ENCODE results near the gene L3HYPDH. TPM values are rescaled to one million over a fixed set of nuclear protein-coding genes. Genes with fewer than 3 reads are reported as not detected.

L3HYPDH gene
- total and polyA plus RNA-seq, 2 of the 13 experiments (the other 11 are each of a cell fraction or from before 2014, with no cell fraction given): 30.5 to 36.6 TPM

GRCh38 chr14:59464486-59465315 is 19.5 kb downstream of the L3HYPDH start (continued):
- TF ChIP-seq SIX1 (CRISPR knock-in tag; IDR thresholded peaks at IDR 0.05; ENCODE audit: borderline replicate concordance): no peak
- TF ChIP-seq ARNTL (CRISPR knock-in tag; IDR thresholded peaks at IDR 0.05): no peak
- TF ChIP-seq CENPT (CRISPR knock-in tag; IDR thresholded peaks at IDR 0.05; ENCODE audit: low read depth): no peak
- TF ChIP-seq ZNF777 (CRISPR knock-in tag; IDR thresholded peaks at IDR 0.05): no peak
- no peak for TF ChIP-seq ZNF550 (CRISPR knock-in tag; IDR thresholded peaks at IDR 0.05; ENCODE audit: borderline replicate concordance)
- TF ChIP-seq, protein P1, sequence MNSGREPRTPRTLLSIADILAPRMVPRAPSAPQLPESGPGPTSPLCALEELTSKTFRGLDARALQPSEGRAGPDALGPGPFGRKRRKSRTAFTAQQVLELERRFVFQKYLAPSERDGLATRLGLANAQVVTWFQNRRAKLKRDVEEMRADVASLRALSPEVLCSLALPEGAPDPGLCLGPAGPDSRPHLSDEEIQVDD (CRISPR knock-in tag; IDR thresholded peaks at IDR 0.05; ENCODE audit: borderline replicate concordance): no peak; the same call in 1 of the 2 replicates
- no peak for TF ChIP-seq NFE2L1 (CRISPR knock-in tag; IDR thresholded peaks at IDR 0.05; ENCODE audit: borderline replicate concordance)
- TF ChIP-seq ZFAT (CRISPR knock-in tag; conservative IDR thresholded peaks at IDR 0.05): no peak
- TF ChIP-seq ZNF329 (CRISPR knock-in tag; IDR thresholded peaks at IDR 0.05; ENCODE audit: low read depth): peak; percentile 50; the same call in 1 of the 2 replicates
- TF ChIP-seq, protein P2, sequence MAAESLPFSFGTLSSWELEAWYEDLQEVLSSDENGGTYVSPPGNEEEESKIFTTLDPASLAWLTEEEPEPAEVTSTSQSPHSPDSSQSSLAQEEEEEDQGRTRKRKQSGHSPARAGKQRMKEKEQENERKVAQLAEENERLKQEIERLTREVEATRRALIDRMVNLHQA (CRISPR knock-in tag; IDR thresholded peaks at IDR 0.05): no peak
- TF ChIP-seq, protein P3, sequence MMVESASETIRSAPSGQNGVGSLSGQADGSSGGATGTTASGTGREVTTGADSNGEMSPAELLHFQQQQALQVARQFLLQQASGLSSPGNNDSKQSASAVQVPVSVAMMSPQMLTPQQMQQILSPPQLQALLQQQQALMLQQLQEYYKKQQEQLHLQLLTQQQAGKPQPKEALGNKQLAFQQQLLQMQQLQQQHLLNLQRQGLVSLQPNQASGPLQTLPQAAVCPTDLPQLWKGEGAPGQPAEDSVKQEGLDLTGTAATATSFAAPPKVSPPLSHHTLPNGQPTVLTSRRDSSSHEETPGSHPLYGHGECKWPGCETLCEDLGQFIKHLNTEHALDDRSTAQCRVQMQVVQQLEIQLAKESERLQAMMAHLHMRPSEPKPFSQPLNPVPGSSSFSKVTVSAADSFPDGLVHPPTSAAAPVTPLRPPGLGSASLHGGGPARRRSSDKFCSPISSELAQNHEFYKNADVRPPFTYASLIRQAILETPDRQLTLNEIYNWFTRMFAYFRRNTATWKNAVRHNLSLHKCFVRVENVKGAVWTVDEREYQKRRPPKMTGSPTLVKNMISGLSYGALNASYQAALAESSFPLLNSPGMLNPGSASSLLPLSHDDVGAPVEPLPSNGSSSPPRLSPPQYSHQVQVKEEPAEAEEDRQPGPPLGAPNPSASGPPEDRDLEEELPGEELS (CRISPR knock-in tag; IDR thresholded peaks at IDR 0.05): no peak
- TF ChIP-seq, protein P4, sequence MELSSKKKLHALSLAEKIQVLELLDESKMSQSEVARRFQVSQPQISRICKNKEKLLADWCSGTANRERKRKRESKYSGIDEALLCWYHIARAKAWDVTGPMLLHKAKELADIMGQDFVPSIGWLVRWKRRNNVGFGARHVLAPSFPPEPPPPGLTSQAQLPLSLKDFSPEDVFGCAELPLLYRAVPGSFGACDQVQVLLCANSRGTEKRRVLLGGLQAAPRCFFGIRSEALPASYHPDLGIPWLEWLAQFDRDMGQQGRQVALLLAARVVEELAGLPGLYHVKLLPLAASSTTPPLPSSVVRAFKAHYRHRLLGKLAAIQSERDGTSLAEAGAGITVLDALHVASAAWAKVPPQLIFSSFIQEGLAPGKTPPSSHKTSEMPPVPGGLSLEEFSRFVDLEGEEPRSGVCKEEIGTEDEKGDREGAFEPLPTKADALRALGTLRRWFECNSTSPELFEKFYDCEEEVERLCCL (CRISPR knock-in tag; IDR thresholded peaks at IDR 0.05; ENCODE audit: borderline replicate concordance): no peak
- no peak for TF ChIP-seq ZSCAN5A (CRISPR knock-in tag; IDR thresholded peaks at IDR 0.05; ENCODE audit: borderline replicate concordance)
- no peak for TF ChIP-seq MAFK (conservative IDR thresholded peaks at IDR 0.05 in 1 of 2, IDR thresholded peaks at IDR 0.05 in 1 of 2; ENCODE audit: low read length in 2 of 2)
- 0 out of 2 replicates have a peak, but pooled peaks have one; percentile 28 for TF ChIP-seq SAFB2 (CRISPR knock-in tag; IDR thresholded peaks at IDR 0.05; ENCODE audit: borderline replicate concordance, low read depth)
- TF ChIP-seq MAFG (CRISPR knock-in tag; IDR thresholded peaks at IDR 0.05): no peak
- TF ChIP-seq RXRB (CRISPR knock-in tag; IDR thresholded peaks at IDR 0.05; ENCODE audit: borderline replicate concordance): no peak
- TF ChIP-seq ZNF776 (CRISPR knock-in tag; IDR thresholded peaks at IDR 0.05): no peak
- TF ChIP-seq, protein P5, sequence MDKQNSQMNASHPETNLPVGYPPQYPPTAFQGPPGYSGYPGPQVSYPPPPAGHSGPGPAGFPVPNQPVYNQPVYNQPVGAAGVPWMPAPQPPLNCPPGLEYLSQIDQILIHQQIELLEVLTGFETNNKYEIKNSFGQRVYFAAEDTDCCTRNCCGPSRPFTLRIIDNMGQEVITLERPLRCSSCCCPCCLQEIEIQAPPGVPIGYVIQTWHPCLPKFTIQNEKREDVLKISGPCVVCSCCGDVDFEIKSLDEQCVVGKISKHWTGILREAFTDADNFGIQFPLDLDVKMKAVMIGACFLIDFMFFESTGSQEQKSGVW (CRISPR knock-in tag; IDR thresholded peaks at IDR 0.05; ENCODE audit: borderline replicate concordance): no peak
- no peak for TF ChIP-seq FOXM1 (CRISPR knock-in tag; IDR thresholded peaks at IDR 0.05)
